GM20000 (cell line): ENCODE measurements around the gene ZNF407.
A peak's percentile ranks its signal among the peaks of the same experiment; 100 is the strongest.

ENCODE experiments used
- DNase-seq: peaks from one replicate; pipeline ENCODE4 v3.0.0; 2012; ENCODE audit warnings: low spot score
- TF ChIP-seq, protein P1 (sequence below): IDR thresholded peaks from 2 replicates; pipeline ENCODE4 v1.5.1; 2012; ENCODE audit warnings: mild to moderate bottlenecking, control low read depth; ENCODE audit errors: extremely low read depth, missing control alignments

The ZNF407 gene

DNA sequence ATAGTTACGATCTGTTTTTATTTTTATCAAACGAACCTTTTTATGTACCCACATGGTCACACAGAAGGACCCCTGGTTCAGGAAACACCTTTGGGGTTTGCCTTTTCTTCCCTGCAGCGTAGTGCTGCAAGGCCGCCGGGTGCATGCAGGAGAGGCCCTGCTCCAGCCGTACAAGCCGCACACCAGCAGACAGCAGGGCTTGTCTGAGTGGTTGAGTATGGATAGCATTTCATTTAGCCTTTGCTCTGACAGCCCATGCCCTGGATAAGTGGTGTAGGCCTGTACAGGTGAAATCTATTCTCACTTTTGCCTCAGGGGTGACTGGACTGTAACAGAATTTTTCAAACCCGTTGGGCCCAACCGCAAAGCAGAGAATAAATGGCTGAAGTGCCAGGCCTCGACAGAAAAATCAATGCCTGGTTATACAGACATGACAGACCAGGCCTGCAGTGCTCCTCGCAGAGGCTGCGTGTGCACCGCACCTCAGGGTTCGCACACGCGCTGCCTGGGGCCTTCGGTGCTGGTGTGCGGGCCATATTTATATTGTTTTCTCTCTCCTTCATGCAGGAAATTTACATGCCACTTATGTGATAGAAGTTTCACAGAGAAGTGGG lies 279.1 kb downstream of the ZNF407 start:
- TF ChIP-seq, protein P1, sequence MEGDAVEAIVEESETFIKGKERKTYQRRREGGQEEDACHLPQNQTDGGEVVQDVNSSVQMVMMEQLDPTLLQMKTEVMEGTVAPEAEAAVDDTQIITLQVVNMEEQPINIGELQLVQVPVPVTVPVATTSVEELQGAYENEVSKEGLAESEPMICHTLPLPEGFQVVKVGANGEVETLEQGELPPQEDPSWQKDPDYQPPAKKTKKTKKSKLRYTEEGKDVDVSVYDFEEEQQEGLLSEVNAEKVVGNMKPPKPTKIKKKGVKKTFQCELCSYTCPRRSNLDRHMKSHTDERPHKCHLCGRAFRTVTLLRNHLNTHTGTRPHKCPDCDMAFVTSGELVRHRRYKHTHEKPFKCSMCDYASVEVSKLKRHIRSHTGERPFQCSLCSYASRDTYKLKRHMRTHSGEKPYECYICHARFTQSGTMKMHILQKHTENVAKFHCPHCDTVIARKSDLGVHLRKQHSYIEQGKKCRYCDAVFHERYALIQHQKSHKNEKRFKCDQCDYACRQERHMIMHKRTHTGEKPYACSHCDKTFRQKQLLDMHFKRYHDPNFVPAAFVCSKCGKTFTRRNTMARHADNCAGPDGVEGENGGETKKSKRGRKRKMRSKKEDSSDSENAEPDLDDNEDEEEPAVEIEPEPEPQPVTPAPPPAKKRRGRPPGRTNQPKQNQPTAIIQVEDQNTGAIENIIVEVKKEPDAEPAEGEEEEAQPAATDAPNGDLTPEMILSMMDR = no peak
- no peak for DNase-seq

- DNase-seq = no peak
- TF ChIP-seq, protein P1 = no peak
These were observed 280.6 kb downstream of the ZNF407 start for GRCh38 chr18:74878267-74878666.

- TF ChIP-seq, protein P1 = no peak
- no peak for DNase-seq
These were observed 283.1 kb downstream of the ZNF407 start for GRCh38 chr18:74880706-74881278.

DNA sequence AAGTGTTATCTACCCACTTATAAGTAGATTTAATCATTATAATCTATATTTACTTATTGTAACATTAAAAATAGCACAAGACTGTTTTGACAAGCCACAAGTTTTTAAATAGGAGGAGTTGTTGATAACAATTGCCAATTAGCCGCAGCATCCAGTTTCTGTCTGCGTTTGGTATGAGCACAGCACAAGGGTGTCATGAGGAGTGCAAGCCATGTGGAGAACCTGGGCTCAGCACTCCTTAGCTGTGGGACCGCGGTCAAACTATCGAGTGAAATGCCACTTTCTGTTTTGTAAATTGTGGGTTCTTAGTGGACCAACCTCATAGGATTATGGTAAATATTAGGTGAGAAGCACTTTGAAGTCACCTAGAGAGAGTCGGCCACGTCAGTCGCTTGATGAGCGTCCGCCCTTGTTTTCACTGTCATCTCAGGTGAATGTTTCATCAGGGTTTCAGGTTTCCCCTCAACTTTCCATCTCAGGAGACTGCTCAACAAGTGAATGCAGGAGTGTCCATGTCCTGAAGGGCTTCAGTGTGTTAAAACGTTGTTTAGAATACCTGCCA lies 294.5 kb downstream of the ZNF407 start:
- TF ChIP-seq, protein P1 = no peak
- DNase-seq = no peak

DNA sequence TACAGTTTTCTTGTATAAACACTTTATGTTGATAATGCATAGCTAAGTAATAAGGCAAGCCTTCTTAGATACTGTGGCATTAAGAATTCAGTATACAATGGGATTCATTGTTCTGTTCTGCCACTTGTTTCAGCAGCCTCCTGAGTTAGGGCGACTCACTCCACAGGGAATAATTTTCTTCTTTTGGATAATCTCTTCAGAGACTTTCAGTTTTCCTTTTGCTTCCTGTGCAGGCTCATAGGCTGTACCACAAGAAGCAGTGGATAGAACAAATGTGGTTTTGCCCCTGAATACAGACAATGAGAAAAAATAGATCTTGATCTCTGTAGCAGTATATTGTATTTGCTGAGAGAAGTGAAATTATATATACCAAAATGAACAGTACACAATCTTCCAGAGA lies 298.0 kb downstream of the ZNF407 start:
- DNase-seq = no peak

DNA sequence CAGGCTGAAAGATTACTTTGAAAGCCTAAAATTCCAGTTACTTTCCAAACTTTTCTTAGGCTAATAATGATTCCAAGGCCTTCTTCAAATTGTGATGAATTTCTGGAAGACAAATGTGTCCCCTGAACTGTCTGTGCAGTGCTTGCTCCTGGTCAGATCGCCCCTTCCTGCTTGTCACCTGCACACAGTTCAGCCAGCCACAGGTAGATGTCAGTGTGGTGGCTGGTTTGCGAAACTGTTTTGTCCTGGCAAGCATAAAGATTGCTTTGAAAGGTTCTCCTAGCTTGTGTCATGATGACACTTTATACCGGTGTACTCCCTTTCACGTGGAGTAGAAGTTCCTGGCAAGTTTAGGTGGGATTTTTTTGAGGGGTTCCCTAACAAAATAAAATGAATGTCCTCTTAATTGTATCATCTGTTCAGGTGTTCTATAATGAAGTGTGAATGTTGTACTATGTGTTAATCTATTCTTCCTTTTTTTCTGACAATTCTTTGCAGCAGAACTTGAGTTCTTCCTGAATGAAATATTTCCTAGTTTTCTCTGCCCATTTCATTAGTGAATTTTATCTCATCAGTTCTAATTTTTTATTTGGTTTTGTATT lies 298.8 kb downstream of the ZNF407 start:
- TF ChIP-seq, protein P1 = peak; percentile 41
- DNase-seq = peak; percentile 20

More for the DNA sequence above, 298.0 kb downstream of the ZNF407 start:
- TF ChIP-seq, protein P1 = no peak
